ENCODE measurements around the gene CLCF1.

The CLCF1 gene

DNA sequence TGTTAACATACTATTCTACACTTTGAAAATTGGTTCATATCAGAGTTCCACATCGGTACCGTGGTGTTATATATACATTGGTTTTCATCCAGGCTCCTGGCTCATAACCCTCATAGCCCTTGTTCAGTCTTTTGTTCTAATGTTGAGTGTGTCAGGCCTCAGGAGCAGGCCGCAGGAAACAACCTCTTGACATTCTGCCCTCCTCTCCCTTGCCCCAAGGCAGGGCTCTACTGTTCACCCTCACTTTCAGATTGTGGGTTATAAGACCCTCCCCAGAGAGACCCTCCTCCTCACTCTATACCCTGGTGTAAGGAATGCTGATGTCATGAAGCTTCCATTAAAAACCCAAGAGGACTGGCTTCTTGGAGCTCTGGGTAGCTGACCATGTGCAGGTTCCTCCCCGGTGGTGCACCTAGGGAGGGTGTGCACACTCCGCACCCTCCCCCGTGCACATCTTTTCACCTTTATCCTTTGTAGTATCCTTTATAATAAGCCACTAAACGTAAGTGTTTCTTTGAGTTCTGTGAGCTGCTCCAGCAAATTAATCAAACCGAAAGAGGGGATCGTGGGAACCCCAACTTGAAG is 58.0 kb downstream of the CLCF1 start:
- H3K4me3 ChIP-seq (ENCODE audit: low read length) = no peak overlapping the region
- no peak for DNase-seq (ENCODE audit: low read depth, low spot score)

DNA sequence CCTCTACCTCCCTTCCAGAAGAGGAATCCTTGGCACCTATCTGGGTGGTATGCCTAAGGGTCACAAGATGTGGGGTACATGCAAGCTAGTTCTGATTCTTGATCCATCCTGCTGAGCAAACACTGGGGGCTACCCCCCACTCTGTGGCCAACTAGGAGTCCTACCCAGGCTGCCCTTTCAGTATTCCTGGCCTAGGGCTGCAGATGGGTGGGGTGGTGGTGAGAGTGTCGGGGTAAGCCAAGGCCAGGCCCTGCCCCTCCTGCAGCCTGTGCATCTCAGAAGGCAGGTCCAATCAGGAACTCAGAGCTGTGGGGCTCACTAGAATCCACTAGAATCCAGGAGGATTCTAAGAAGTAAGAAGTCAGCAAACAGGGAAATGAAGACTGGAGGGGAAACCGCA is 59.2 kb downstream of the CLCF1 start:
- H3K4me3 ChIP-seq (ENCODE audit: low read length) = no peak overlapping the region
- no peak for DNase-seq (ENCODE audit: low read depth, low spot score)

Measured in Jurkat, Clone E6-1 (cell line).